Natural killer cell (primary cell): ENCODE measurements around the gene KHDC1. TPM values are rescaled to one million over a fixed set of nuclear protein-coding genes. Genes with fewer than 3 reads are reported as not detected.
A peak's percentile ranks its signal among the peaks of the same experiment; 100 is the strongest.
"Not testable (repeated sequence)": the region's sequence is repeated elsewhere in the genome, so short reads cannot be mapped to it uniquely, and the experiment has no call there.

Source experiments
- ATAC-seq, 3 donors: fragments of 150-1000 bp in 2 of 3; fragments of 200-7000 bp in 1 of 3; cut with Tn5 transposase; 1 replicate in 1 of 3; 2 replicates in 2 of 3; pipeline ENCODE4 v1.10.0; 2021; ENCODE audit warnings: mild to moderate bottlenecking in 2 of 3, moderate library complexity in 2 of 3
- DNase-seq, 2 donors: peaks; one replicate each; pipeline versions ENCODE4 v3.0.0 to v3.0.0-alpha.2; 2013 to 2021; ENCODE audit warnings: mixed read lengths in 1 of 2
- H3K27ac ChIP-seq: one replicate; pipeline ENCODE4 v1.5.1; 2013; ENCODE audit warnings: mild to moderate bottlenecking, low read length
- H3K27me3 ChIP-seq: one replicate; pipeline ENCODE4 v1.6.1; 2013; ENCODE audit warnings: low read length; ENCODE audit not compliant: control insufficient read depth, insufficient read depth
- H3K36me3 ChIP-seq: one replicate; pipeline ENCODE4 v1.6.1; 2013; ENCODE audit warnings: low read length; ENCODE audit not compliant: control insufficient read depth, insufficient read depth
- H3K4me1 ChIP-seq: one replicate; pipeline ENCODE4 v1.6.1; 2013; ENCODE audit warnings: low read length; ENCODE audit not compliant: control insufficient read depth, insufficient read depth
- H3K4me3 ChIP-seq: one replicate; pipeline ENCODE4 v1.5.1; 2013; ENCODE audit warnings: low read length
- H3K9me3 ChIP-seq: one replicate; pipeline ENCODE4 v1.6.1; 2013; ENCODE audit warnings: low read length; ENCODE audit not compliant: control insufficient read depth, insufficient read depth
- H3K27ac Mint-ChIP-seq, 2 donors: one replicate each; pipeline ENCODE4 v1.8.0; 2022; ENCODE audit warnings: mild to moderate bottlenecking in 2 of 2, mixed read lengths in 2 of 2, moderate library complexity in 1 of 2
- H3K27me3 Mint-ChIP-seq, 2 donors: one replicate each; pipeline ENCODE4 v1.8.0; 2022; ENCODE audit warnings: low read depth in 2 of 2, mixed read lengths in 2 of 2
- H3K36me3 Mint-ChIP-seq: one replicate; pipeline ENCODE4 v1.8.0; 2022; ENCODE audit warnings: mixed read lengths
- H3K4me1 Mint-ChIP-seq, 2 donors: one replicate each; pipeline ENCODE4 v1.8.0; 2022; ENCODE audit warnings: mixed read lengths in 2 of 2
- H3K4me3 Mint-ChIP-seq: one replicate; pipeline ENCODE4 v1.8.0; 2022; ENCODE audit warnings: mild to moderate bottlenecking, moderate library complexity, mixed read lengths
- H3K9me3 Mint-ChIP-seq, 2 donors: one replicate each; pipeline ENCODE4 v1.8.0; 2022; ENCODE audit warnings: mixed read lengths in 2 of 2
- WGBS: methylation state at CpG from one replicate; pipeline ENCODE4 v1.1.7; 2013; ENCODE audit warnings: missing lambda C conversion rate; ENCODE audit not compliant: insufficient coverage; 5-methylcytosine and 5-hydroxymethylcytosine counted together
- intact Hi-C: fragments of 100-400 bp; cut with micrococcal nuclease; formaldehyde crosslinking; loops from one replicate; pipeline ENCODE4 v1.14.2; 2022
- total RNA-seq, 4 donors: library from RNA; stranded (reverse); fragments of 120-200 nt in 1 of 4; gene quantifications; one replicate each; pipeline versions ENCODE4 v1.2.3 to v1.2.4, GENCODE V29; 2013 to 2022
- TF ChIP-seq, protein P1 (sequence below): fragments of 200-600 bp; IDR thresholded peaks from one replicate; pipeline ENCODE4 v1.8.0; 2022; ENCODE audit warnings: antibody characterized with exemption

KHDC1 gene
- total RNA-seq, 3 donors from 2014 or later (not counting 1 experiment from before 2014, with no cell fraction given): 1.8 to 4.1 (median 2.9) TPM

GRCh38 chr6:73308712-73309534, 45.9 kb upstream of the KHDC1 start:
- intact Hi-C loops: no loop called here
- peak overlapping the region; percentile 99 for H3K4me3 Mint-ChIP-seq
- 81% methylated on average over 25 of the region's 26 CpGs for WGBS
- ATAC-seq (no peak), DNase-seq (peak in 1 of 2 donors; percentile 10)
- Histone ChIP-seq H3K4me1 (peaks cover 9% of the 10 kb centered on the region), H3K9me3 (no peaks in the 10 kb centered on the region), H3K36me3 (no peaks in the 10 kb centered on the region), H3K4me3 (peak overlapping the region; percentile 95), H3K27ac (no peak overlapping the region), H3K27me3 (no peaks in the 10 kb centered on the region)
- TF ChIP-seq, protein P1, sequence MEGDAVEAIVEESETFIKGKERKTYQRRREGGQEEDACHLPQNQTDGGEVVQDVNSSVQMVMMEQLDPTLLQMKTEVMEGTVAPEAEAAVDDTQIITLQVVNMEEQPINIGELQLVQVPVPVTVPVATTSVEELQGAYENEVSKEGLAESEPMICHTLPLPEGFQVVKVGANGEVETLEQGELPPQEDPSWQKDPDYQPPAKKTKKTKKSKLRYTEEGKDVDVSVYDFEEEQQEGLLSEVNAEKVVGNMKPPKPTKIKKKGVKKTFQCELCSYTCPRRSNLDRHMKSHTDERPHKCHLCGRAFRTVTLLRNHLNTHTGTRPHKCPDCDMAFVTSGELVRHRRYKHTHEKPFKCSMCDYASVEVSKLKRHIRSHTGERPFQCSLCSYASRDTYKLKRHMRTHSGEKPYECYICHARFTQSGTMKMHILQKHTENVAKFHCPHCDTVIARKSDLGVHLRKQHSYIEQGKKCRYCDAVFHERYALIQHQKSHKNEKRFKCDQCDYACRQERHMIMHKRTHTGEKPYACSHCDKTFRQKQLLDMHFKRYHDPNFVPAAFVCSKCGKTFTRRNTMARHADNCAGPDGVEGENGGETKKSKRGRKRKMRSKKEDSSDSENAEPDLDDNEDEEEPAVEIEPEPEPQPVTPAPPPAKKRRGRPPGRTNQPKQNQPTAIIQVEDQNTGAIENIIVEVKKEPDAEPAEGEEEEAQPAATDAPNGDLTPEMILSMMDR: no peak
- H3K4me1 Mint-ChIP-seq: peaks cover 22 to 25% of the 10 kb centered on the region in 2 donors
- peaks cover 11 to 28% of the 10 kb centered on the region in 2 donors for H3K27me3 Mint-ChIP-seq
- peak overlapping the region; percentile 87 to 91 for H3K27ac Mint-ChIP-seq
- no peaks in the 10 kb centered on the region for H3K9me3 Mint-ChIP-seq
- peaks cover 7% of the 10 kb centered on the region for H3K36me3 Mint-ChIP-seq

- H3K36me3 Mint-ChIP-seq, H3K9me3 Mint-ChIP-seq, H3K27me3 Mint-ChIP-seq, H3K4me3 ChIP-seq, H3K27me3 ChIP-seq, H3K27ac Mint-ChIP-seq, H3K4me1 ChIP-seq, H3K9me3 ChIP-seq, H3K36me3 ChIP-seq, H3K4me3 Mint-ChIP-seq, H3K4me1 Mint-ChIP-seq, ATAC-seq, intact Hi-C loops, DNase-seq, H3K27ac ChIP-seq: not testable (repeated sequence)
- 67% methylated on average over 7 of the region's 7 CpGs for WGBS
Observed at GRCh38 chr6:73303773-73304172, 40.8 kb upstream of the KHDC1 start.

DNA sequence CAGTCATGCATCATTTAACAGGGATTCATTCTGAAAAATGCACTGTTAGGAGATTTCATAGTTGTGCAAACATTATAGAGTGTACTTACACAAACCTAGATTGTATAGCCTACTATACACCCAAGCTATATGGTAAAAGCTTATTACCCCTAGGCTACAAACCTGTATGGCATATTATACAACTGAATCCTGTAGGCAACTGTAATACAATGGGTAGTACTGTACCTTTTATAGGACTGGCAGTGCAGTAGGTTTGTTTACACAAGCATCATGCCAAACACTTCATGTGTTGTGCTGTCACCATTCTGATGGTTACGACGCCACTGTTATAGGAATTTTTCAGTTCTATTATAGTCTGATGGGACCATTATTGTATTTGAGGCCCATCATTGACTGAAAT, 39.3 kb upstream of the KHDC1 start:
- DNase-seq: no peak
- 96% methylated on average over 2 of the region's 2 CpGs for WGBS
- H3K4me1 Mint-ChIP-seq: peaks cover 6 to 8% of the 10 kb centered on the region in 2 donors
- intact Hi-C loops: no loop called here
- TF ChIP-seq, protein P1: no peak
- H3K4me3 Mint-ChIP-seq: no peak overlapping the region
- Histone ChIP-seq H3K27ac (no peak overlapping the region), H3K27me3 (no peaks in the 10 kb centered on the region), H3K9me3 (no peaks in the 10 kb centered on the region), H3K4me1 (no peaks in the 10 kb centered on the region), H3K4me3 (no peak overlapping the region), H3K36me3 (no peaks in the 10 kb centered on the region)
- H3K27me3 Mint-ChIP-seq: no peaks in the 10 kb centered on the region
- no peaks in the 10 kb centered on the region for H3K36me3 Mint-ChIP-seq
- no peaks in the 10 kb centered on the region for H3K9me3 Mint-ChIP-seq
- ATAC-seq: no peak
- no peak overlapping the region for H3K27ac Mint-ChIP-seq

GRCh38 chr6:73299151-73299971, 36.4 kb upstream of the KHDC1 start:
- ATAC-seq: peak; percentile 31 to 67 (median 65)
- no peaks in the 10 kb centered on the region for H3K9me3 Mint-ChIP-seq
- no peak overlapping the region for H3K4me3 ChIP-seq

More at GRCh38 chr6:73299151-73299971, 36.4 kb upstream of the KHDC1 start:
- no peaks in the 10 kb centered on the region for H3K36me3 Mint-ChIP-seq
- H3K4me3 Mint-ChIP-seq: peak overlapping the region; percentile 69
- no peak for DNase-seq
- H3K27me3 ChIP-seq: no peaks in the 10 kb centered on the region
- H3K4me1 ChIP-seq: no peaks in the 10 kb centered on the region
- TF ChIP-seq, protein P1: no peak
- no peaks in the 10 kb centered on the region for H3K36me3 ChIP-seq
- intact Hi-C loops: no loop called here
- H3K27ac Mint-ChIP-seq: no peak overlapping the region
- no peaks in the 10 kb centered on the region for H3K27me3 Mint-ChIP-seq
- WGBS: 86% methylated on average over 50 of the region's 50 CpGs
- H3K4me1 Mint-ChIP-seq: no peaks in the 10 kb centered on the region
- no peaks in the 10 kb centered on the region for H3K9me3 ChIP-seq
- no peak overlapping the region for H3K27ac ChIP-seq
